Right renal cortex interstitium (tissue), 3 donors: Measurements from ENCODE around the gene MARCO. TPM values are rescaled to one million over a fixed set of nuclear protein-coding genes. Genes with fewer than 3 reads are reported as not detected.

Source experiments
- DNase-seq, 3 donors: peaks; one replicate each; pipeline ENCODE4 v3.0.0-alpha.2; 2013; ENCODE audit warnings: low read depth in 3 of 3, low spot score in 2 of 3
- polyA plus RNA-seq, 3 donors: library from polyadenylated mRNA; unstranded; fragments of 120-200 nt; gene quantifications; one replicate each; pipeline ENCODE4 v1.2.1, GENCODE V29; 2013; ENCODE audit not compliant: insufficient read length in 3 of 3

Gene MARCO, protein sequence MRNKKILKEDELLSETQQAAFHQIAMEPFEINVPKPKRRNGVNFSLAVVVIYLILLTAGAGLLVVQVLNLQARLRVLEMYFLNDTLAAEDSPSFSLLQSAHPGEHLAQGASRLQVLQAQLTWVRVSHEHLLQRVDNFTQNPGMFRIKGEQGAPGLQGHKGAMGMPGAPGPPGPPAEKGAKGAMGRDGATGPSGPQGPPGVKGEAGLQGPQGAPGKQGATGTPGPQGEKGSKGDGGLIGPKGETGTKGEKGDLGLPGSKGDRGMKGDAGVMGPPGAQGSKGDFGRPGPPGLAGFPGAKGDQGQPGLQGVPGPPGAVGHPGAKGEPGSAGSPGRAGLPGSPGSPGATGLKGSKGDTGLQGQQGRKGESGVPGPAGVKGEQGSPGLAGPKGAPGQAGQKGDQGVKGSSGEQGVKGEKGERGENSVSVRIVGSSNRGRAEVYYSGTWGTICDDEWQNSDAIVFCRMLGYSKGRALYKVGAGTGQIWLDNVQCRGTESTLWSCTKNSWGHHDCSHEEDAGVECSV
- polyA plus RNA-seq: under 1 TPM in 1 of 3 donors, not detected in 2; 0.08 TPM

DNA sequence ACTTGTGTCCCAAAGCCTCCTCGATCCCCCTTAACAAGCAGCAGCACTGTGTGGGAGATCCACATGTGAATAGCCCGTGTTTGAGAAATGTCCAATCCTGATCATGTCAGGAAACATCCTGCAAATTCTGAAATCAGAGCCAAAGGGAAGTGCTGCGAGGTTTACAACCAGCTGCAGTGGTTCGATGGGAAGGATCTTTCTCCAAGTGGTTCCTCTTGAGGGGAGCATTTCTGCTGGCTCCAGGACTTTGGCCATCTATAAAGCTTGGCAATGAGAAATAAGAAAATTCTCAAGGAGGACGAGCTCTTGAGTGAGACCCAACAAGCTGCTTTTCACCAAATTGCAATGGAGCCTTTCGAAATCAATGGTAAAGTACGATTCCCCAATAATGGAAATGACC lies at the start of gene MARCO:
MARCO (plus strand) TSS at position 164 of the 400 bp plus-strand sequence; CDS start at position 271, 107 bp downstream.
- DNase-seq: no peak

- DNase-seq: no peak
Observed at GRCh38 chr2:118893100-118893499, 48.9 kb upstream of the MARCO start.

- DNase-seq: no peak
Observed at GRCh38 chr2:118902266-118903028, 39.5 kb upstream of the MARCO start.

DNA sequence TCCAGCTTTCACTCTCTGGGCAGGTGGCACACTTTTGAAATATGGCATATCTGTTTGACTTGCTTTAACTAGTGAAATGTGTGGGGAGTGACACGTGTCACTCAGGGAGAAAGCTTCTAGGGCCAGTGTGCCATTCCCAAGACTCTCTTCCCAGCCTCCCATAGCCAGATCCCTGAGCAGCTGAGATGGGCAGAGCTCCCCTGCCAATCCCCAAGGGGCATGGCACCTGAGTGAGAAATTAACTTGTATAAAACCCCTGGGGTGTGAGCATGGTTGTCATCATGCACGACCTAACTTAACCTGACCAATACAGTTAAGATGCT lies 39.0 kb upstream of the MARCO start:
- no peak for DNase-seq

DNA sequence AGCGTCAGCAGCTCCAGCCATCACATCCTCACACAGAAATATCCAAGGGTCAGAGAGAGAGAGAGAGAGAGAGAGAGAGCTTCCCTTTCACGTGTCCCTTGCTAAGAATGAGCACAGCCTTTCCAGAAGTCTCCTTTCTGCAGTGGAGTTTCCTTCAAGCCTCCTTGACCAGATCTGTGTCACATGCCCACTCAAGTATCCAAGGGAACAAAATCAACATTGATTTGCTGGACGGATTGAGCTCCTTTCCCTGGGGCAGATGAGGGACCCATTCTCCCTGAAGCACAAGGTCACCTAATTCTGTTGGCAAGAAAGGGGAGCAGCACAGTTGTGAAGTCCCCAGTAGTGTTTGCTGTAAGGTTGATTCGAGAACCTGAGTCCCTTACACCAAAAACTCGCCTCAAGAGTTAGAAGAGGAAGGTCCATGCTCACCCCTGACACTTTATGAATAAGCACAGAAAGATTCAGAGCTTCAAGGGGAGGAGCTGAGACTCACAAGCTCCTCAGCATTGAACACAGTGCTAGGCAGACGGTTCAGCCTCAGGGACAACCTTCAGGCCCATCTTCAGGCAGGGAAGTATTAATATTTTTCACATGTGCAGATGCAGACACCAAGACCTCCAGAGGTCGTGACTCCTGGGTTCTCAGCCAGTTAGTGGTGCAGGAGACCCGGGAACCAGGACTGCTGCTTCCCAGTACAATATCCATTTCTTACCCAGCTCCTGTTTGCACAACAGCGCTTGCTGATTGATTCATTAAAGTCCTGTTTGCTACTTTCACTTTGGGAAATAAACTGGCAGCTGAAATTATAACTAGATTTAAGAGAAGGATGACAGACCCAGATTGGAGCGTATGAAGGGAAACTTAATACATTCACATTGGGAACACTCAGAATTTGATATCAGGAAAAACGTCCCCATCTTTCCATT lies 38.2 kb upstream of the MARCO start:
- DNase-seq: no peak

DNA sequence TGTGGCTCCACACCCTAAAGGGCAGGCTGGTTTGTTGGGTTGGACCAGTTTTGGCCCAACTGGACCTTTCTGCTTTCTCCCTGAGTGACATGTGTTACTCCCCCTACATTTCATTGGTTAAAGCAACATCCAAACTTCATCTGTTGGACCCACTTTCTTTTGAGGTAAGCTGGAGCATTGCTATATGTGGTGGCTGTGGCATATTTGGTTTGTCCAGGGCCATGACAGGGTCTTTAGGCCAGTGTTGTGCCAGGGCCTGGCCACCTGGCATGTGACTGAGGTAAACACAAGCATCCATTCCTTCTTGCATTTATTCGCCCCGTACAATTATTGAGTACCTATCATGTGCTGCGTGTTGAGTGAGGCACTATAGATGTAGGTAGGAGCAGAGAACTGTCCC lies 36.8 kb upstream of the MARCO start:
- DNase-seq: no peak

GRCh38 chr2:118906186-118906585 lies 35.8 kb upstream of the MARCO start:
- no peak for DNase-seq

- no peak for DNase-seq
Observed at GRCh38 chr2:118907759-118908158, 34.2 kb upstream of the MARCO start.

DNA sequence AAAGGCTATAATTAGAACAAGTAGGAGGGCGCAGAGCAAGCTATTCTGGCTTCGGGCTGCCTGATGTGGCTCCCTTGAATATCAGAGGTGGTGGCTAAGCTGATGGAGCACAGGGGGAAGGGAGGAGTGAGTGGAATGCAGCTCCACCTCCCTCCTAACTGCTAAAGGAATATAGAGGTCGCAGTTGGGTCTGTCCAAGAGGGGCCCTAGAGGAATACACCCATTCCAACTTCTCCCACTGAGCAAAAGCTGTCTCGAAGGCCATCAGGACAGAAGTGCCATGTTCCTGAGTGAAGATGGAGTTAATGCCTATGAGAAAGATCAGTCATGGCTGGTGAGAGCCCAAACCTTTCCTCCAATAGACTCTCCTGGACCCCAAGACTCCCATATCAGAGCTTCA lies 32.8 kb upstream of the MARCO start:
- no peak for DNase-seq

DNA sequence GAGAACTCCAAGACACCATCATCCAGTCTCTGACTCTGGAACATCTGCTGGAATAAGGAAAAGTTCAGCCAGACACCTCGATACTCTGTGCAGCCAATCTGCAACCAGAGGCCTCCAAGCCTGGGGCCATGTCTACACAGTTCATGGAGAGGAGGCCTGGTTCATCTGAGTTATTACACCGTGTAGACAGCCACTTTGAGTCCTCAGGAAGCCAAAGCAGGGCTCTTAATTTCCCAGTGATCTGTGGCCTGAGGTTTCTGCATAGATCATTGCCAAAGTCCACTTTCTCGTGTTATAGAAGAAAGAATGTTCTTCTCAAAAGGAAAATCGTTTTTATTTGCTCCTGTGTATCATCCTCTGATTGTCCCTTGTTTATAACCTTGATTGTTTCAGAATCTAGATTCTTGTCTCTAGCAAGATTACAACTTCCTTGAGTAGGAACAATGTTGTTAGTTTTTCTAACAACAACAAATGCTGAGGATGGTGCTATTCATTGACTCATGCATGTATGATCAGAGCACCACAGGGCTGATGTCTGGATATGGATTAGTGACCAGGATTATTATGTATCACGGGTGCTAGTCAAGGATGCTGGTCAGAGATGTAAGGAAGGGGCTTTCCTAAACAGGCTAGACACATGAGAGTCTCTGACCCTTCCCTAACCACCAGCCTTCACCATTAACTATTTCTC lies 30.7 kb upstream of the MARCO start:
- DNase-seq: no peak

DNA sequence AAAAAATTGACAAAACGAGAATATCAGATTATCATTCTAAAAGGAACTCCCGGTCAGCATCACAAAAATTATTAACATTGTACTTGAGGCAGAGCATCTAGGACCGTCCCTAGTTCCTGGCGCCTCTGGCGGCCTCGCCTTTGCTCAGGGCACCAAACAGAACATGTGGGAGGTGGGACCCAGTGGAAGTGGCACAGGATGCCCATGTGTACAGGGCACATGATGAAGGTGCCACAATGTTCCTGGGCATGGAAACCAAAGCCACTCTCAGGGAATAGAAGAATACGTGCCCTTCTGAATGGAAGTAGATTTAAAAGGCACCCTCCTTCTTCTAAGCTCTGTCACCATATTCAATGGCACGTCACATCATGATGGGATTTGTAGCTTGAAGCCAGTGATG lies 30.1 kb upstream of the MARCO start:
- DNase-seq: no peak

DNA sequence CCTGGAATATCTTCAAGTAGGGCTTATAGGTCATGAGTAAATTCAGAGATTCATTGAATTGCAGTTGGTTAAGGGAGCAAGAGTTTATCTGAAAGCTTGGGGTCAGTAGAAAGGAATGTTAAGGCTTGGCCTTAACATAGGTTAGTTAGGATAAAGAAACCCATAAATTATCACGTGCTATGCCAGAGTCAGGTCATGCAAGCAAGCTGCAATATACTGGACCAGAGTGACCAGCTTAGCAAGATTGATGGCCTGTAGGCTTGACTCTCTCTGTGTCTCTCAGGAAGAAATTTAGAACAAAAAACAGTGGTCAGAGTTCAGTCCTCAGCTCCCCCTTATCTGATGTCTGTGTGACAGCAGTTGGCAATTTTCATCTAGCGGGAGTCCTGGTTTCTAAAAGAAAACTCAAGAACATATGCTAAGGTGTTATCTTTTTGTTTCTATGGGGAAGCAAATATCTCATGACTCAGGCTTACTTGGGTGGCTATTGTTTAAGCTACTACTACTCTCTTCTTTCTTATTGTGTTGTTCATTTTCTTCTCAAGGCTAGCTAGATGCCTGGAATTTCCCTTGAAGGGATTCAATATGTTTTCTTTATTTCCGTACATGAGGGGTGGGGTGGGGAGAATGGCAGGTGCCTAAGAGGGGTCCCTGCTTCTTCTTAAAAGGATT lies 28.7 kb upstream of the MARCO start:
- DNase-seq: no peak

DNA sequence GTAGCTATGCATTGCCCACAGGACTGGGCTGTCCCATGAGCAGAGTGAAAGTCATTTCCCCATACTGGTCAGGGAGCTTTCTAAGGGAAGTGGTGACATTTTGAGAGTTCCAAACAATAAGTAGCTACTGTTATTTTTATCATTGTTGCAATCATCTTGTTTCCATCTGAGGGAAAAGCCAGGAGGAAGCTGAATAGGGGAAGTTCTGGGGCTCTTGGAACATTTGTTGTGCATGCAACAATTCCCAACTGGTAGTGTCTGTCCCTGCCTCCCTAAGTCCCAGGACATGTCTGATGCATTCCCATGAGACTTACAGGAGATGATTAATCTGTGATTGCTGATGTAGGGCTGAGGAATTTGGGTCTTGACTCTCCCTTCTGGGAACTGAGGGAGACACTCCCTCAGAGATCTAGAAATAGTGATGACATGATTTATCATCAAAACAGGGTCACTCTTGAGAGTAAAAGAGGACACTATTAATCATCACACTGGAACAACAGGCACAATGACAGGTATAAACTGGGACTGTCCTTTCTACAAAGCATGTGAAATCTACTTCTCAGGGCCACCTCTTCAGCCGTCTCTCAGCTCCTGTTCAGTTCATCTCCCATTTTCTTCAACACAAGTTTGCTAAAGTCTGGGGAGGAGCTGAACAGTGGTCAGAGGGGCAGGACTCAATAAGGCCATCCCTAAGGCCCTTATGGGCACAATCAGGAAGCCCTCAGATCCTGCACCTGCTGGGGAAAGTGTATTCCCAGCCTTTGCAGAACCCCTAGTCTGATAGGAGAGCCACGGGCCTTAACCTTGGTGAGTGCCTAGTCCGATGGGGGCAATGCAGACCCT lies 28.0 kb upstream of the MARCO start:
- no peak for DNase-seq

- DNase-seq: no peak
Observed at GRCh38 chr2:118914721-118915453, 27.1 kb upstream of the MARCO start.

DNA sequence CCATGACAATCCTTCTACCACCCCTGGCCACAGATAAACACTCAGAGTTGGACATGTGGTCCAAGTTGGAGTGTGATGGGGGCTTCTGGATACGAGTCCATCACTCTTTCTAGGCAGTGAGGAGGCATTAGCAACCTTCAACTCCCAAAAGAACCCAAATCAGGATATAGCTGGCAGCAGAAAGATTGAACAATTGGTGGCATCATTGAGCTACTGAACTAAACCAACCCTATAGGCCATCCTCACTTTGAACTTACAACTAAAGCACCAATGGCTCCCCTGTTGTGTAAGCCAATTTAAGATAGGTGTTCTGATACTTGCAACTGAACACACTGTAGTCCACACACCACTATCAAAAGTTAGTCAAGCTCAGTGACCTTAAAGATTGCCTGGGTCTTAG lies 24.0 kb upstream of the MARCO start:
- DNase-seq: no peak

DNA sequence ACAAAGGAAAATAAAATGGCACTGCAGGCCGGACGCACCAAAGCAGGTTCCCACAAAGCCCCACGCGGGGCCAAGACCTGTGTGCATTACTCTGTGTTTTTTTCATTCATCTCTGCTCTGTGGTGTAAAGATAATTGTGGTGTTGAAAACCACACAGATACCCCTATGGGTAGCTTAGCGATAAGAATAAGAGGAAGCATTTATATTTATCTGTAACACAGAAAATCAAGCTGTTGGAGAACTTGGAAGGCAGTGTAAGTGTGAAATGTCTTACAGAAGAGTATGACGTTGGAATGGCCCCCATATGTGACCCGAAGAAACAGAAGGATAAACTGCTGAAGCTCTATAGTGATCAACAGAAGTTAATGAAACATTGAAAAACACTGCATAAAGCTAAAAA lies 20.3 kb upstream of the MARCO start:
- DNase-seq: no peak

- no peak for DNase-seq
Observed at GRCh38 chr2:118922254-118922653, 19.7 kb upstream of the MARCO start.

- no peak for DNase-seq
Observed at GRCh38 chr2:118923371-118923770, 18.6 kb upstream of the MARCO start.
